HG03045 (cell line): Measurements from ENCODE around the gene GNG7.
"Not testable (repeated sequence)": the region's sequence is repeated elsewhere in the genome, so short reads cannot be mapped to it uniquely, and the experiment has no call there.

Experiments
- ATAC-seq: cut with Tn5 transposase; IDR thresholded peaks from one replicate; pipeline ENCODE4 v1.9.1; 2021; ENCODE audit warnings: mild to moderate bottlenecking, moderate library complexity; ENCODE audit not compliant: unreplicated experiment

GNG7 gene

GRCh38 chr19:2556221-2557092, 146.0 kb downstream of the GNG7 start:
- no peak for ATAC-seq

- no peak for ATAC-seq
Measured at GRCh38 chr19:2555422-2556220, 146.9 kb downstream of the GNG7 start.

GRCh38 chr19:2554856-2555255, 147.6 kb downstream of the GNG7 start:
- ATAC-seq, result no peak

- no peak for ATAC-seq
Measured at GRCh38 chr19:2553510-2553909, 149.0 kb downstream of the GNG7 start.

- ATAC-seq, result no peak
Measured at GRCh38 chr19:2552859-2553258, 149.6 kb downstream of the GNG7 start.

GRCh38 chr19:2551864-2552185, 150.7 kb downstream of the GNG7 start:
- ATAC-seq, result no peak

- ATAC-seq, result no peak
Measured at GRCh38 chr19:2551172-2551863, 151.2 kb downstream of the GNG7 start.

- ATAC-seq, result no peak
Measured at GRCh38 chr19:2550431-2551171, 151.9 kb downstream of the GNG7 start.

- no peak for ATAC-seq
Measured at GRCh38 chr19:2549701-2550191, 152.7 kb downstream of the GNG7 start.

- ATAC-seq, result no peak
Measured at GRCh38 chr19:2548966-2549365, 153.5 kb downstream of the GNG7 start.

GRCh38 chr19:2547721-2548120, 154.8 kb downstream of the GNG7 start:
- ATAC-seq, result no peak

GRCh38 chr19:2547033-2547680, 155.3 kb downstream of the GNG7 start:
- ATAC-seq, result no peak

GRCh38 chr19:2546128-2547032, 156.1 kb downstream of the GNG7 start:
- no peak for ATAC-seq

- ATAC-seq, result not testable (repeated sequence)
Measured at GRCh38 chr19:2545416-2546127, 156.9 kb downstream of the GNG7 start.

- no peak for ATAC-seq
Measured at GRCh38 chr19:2544576-2545415, 157.7 kb downstream of the GNG7 start.

- ATAC-seq, result no peak
Measured at GRCh38 chr19:2543463-2544442, 158.7 kb downstream of the GNG7 start.
